ENCODE results near the gene FAM133A.

The FAM133A gene

DNA sequence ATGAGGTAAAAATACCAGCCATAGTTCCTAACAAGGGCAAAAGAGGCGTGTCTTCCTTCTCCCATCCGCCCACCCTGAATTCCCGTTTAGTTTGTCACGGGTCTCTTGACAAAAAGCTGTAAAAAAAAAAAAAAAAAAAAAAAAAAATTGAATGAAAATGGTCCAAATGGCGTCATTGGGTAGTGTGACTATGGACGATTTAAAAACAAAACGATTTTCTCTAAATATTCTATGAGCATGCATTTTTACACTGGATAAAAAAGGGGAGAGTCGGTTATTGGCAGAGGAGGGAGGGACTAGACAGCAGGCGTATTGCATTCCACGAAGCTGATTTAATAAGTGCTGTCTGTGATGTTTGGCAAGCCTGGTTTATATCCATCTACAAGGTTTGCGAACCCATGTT, at the start of gene FAM133A:
Gene FAM133A, plus strand, starts transcription at position 338 of the 403 bp plus-strand sequence. CDS start 35,214 bp downstream, outside the sequence.
- DNase-seq (ENCODE audit: low read depth): no peak

GRCh38 chrX:93637591-93637990, 36.4 kb upstream of the FAM133A start:
- no peak for DNase-seq (ENCODE audit: low read depth)

DNA sequence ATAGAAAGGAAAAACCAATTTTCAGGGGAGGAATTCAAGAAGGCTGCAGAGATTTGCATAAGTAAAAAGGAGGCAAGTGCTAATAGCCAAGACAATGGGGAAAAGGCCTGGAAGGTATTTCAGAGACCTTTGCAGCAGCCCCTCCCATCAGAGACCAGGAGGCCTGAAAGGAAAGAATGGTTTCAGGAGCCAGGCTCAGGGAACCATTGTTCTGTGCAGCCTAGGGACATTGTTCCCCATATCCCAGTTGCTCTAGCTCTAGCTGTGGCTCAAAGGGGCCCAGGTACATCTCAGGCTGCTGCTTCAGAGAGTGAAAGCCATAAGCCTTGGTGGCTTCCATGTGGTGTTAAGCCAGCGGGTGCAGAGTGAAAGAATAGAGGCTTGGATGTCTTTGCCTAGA, 24.6 kb upstream of the FAM133A start:
- DNase-seq (ENCODE audit: low read depth): no peak

DNA sequence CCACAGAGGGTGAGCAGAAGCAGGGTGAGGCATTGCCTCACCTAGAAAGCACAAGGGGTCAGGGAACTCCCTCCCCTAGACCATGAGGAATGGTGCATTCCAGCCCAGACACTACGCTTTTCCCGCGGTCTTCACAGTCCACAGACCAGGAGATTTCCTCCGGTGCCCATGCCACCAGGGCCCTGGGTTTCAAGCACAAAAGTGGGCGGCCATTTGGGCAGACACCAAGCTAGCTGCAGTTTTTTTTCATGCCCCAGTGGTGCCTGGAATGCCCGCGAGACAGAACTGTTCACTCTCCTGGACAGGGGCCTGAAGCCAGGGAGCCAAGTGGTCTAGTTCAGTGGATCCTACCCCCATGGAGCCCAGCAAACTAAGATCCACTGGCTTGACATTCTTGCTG, 13.4 kb upstream of the FAM133A start:
- no peak for DNase-seq (ENCODE audit: low read depth)

DNA sequence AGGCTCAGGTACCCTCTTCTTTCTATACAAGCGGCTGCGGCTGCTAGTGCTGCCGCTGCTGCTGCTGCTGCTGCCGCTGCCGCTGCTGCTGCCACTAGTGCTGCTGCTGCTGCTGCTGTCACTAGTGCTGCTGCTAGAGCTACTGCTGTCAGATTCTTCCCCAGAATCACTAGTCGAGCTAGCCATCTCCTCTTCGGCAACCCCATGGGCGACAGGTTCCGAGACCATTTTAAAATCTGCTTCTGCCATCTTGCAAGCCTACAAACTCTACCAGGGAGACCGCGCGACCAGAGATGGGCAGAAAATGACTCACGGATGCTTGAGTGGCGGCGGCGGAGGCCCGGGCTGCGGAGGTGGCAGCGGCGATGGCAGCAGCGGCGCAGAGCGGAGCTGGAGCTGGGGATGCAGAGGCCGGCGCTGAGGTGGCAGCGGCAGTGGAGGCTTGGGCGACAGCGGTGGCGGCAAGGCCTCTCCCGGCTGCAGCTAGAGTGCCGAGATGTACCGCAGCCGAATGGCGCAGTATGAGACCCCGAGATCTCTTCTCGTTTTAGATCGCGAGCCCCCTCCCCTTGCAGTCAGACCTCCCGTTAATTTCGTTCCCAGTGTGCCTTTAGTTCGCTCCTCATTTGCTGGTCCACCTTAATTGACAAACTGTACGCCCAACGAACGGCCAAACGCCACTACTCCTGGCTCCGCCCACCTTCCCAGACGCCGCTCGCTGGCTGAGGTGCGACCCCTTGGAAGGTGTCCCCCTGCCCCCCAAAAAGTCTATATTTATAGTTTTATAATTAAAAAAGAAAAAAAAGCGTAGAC, 744 bp upstream of the FAM133A start, which contains the start of gene NAP1L3:
Gene NAP1L3, minus strand, starts transcription at position 523 of the 813 bp plus-strand sequence. Its CDS starts 274 bp downstream, at position 249.
- DNase-seq (ENCODE audit: low read depth): peak; percentile 21

- no peak for DNase-seq (ENCODE audit: low read depth)
These were observed 22.0 kb downstream of the FAM133A start for GRCh38 chrX:93695981-93696380.

DNA sequence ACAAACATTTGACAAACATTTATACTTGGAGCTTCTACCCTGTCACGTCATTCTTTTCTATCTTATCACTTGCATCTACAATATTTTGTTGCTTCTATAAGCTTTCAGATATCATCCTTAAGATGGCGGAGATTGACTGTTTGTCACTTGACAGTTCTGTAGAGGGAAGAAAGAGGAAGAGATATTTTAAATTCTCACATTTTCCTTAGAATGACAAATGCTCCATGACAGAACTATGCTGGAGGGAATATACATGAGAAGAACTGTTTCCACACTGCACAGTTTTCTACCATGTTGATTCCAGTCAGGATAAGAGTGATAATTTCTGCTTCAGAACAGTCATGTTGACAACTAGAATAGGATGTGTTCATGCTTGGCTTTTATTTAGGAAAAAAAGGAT, 29.7 kb downstream of the FAM133A start:
- DNase-seq (ENCODE audit: low read depth): no peak

GRCh38 chrX:93711076-93711475, 37.1 kb downstream of the FAM133A start:
- DNase-seq (ENCODE audit: low read depth): no peak

GRCh38 chrX:93741811-93742210, 67.8 kb downstream of the FAM133A start:
- DNase-seq (ENCODE audit: low read depth): no peak

DNA sequence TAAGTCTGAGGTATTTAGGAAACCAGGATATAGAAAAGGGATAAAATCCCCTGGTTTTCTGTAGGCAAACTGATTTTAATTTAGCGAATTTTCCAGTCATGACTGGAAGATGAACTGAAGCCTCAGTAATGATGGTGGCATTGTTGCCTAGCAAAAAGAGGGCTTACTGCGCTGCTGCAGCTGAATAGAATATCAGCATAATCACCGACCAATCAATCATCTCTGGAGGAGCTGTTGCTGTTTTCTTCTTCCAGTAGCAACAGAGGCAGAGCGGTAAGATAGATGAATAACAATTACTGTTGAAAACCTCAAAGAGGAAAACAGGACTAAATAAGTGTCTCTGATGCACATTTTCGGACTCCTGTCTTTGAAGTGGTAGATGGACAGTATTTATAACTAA, 86.2 kb downstream of the FAM133A start:
- DNase-seq (ENCODE audit: low read depth): no peak

Measured in stimulated activated CD8-positive, alpha-beta memory T cell treated with anti-CD3 and anti-CD28 coated beads, Interleukin-7, amount 100 ng/mL, for 24 hours (primary cell).